ENCODE data around the gene ASB4.

DNA sequence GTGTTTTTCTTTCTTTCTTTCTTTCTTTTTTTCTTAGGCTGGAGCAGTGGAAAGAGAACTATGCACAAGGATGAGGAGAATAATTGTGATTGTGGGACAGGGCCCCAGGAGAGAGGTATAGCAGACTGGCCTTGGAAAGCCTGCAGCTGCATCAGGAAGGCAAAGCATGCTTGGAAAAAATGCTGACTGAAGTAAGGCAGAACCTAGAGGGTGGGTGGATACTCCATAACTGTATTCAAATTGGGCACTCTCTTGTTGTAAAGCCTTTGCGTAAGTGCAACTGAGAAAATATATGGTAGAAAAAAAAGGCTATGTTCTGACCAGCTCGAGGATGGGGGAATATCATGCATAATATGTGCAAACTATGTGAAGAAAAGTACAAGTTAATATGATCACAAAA, 71.0 kb downstream of the ASB4 start:
- TF ChIP-seq, protein P1, sequence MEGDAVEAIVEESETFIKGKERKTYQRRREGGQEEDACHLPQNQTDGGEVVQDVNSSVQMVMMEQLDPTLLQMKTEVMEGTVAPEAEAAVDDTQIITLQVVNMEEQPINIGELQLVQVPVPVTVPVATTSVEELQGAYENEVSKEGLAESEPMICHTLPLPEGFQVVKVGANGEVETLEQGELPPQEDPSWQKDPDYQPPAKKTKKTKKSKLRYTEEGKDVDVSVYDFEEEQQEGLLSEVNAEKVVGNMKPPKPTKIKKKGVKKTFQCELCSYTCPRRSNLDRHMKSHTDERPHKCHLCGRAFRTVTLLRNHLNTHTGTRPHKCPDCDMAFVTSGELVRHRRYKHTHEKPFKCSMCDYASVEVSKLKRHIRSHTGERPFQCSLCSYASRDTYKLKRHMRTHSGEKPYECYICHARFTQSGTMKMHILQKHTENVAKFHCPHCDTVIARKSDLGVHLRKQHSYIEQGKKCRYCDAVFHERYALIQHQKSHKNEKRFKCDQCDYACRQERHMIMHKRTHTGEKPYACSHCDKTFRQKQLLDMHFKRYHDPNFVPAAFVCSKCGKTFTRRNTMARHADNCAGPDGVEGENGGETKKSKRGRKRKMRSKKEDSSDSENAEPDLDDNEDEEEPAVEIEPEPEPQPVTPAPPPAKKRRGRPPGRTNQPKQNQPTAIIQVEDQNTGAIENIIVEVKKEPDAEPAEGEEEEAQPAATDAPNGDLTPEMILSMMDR (IDR thresholded peaks at IDR 0.05): no peak
- TF ChIP-seq POLR2A (IDR thresholded peaks at IDR 0.05): no peak

Measured in esophagus squamous epithelium (tissue), 4 donors.